NCI-H2171 (cell line): Measurements from ENCODE around the gene SSR1.
"Not testable (repeated sequence)": the region's sequence is repeated elsewhere in the genome, so short reads cannot be mapped to it uniquely, and the experiment has no call there.

Experiments used
- DNase-seq: peaks from one replicate; lab custom pipeline; 2025; lab: John Stamatoyannopoulos, UW

The SSR1 gene

GRCh38 chr6:7317538-7317937 is 4.5 kb upstream of the SSR1 start:
- DNase-seq: no peak

- DNase-seq: no peak
These were observed 3.9 kb upstream of the SSR1 start for GRCh38 chr6:7316658-7317533.

- no peak for DNase-seq
These were observed 3.0 kb upstream of the SSR1 start for GRCh38 chr6:7315948-7316365.

- not testable (repeated sequence) for DNase-seq
These were observed 2.3 kb upstream of the SSR1 start for GRCh38 chr6:7315087-7315947.

- DNase-seq: no peak
These were observed 1.4 kb upstream of the SSR1 start for GRCh38 chr6:7314414-7314813.

- no peak for DNase-seq
These were observed 636 bp upstream of the SSR1 start for GRCh38 chr6:7313505-7314165.

- DNase-seq: no peak
These were observed 933 bp downstream of the SSR1 start for GRCh38 chr6:7311917-7312615.

- DNase-seq: no peak
These were observed 1.8 kb downstream of the SSR1 start for GRCh38 chr6:7311176-7311575.

GRCh38 chr6:7309050-7309449 is 3.9 kb downstream of the SSR1 start:
- DNase-seq: no peak

GRCh38 chr6:7307533-7307932 is 5.5 kb downstream of the SSR1 start:
- no peak for DNase-seq

GRCh38 chr6:7304821-7305220 is 8.2 kb downstream of the SSR1 start:
- DNase-seq: no peak

GRCh38 chr6:7301702-7302101 is 11.3 kb downstream of the SSR1 start:
- DNase-seq: no peak

GRCh38 chr6:7300926-7301325 is 12.1 kb downstream of the SSR1 start:
- DNase-seq: no peak

- no peak for DNase-seq
These were observed 14.9 kb downstream of the SSR1 start for GRCh38 chr6:7298113-7298512.

GRCh38 chr6:7296602-7297001 is 16.4 kb downstream of the SSR1 start:
- no peak for DNase-seq

GRCh38 chr6:7295916-7296315 is 17.1 kb downstream of the SSR1 start:
- no peak for DNase-seq

- no peak for DNase-seq
These were observed 20.3 kb downstream of the SSR1 start for GRCh38 chr6:7292596-7293255.

- no peak for DNase-seq
These were observed 22.9 kb downstream of the SSR1 start for GRCh38 chr6:7290079-7290478.

- DNase-seq: no peak
These were observed 27.6 kb downstream of the SSR1 start for GRCh38 chr6:7285416-7285815.

- no peak for DNase-seq
These were observed 29.3 kb downstream of the SSR1 start for GRCh38 chr6:7283676-7284075.
